CD4-positive, alpha-beta T cell (primary cell): Measurements from ENCODE around the gene MARCHF6. TPM values are rescaled to one million over a fixed set of nuclear protein-coding genes. Genes with fewer than 3 reads are reported as not detected.

Experiments used
- ATAC-seq: fragments of 200-7000 bp; cut with Tn5 transposase; one replicate; pipeline ENCODE4 v1.10.0; 2022; ENCODE audit warnings: mild to moderate bottlenecking; ENCODE audit not compliant: poor library complexity
- CTCF ChIA-PET: fragments of 350-600 bp; sonication (Branson Sonifier 250); formaldehyde crosslinking; loops from one replicate; lab custom pipeline; 2021; ENCODE audit warnings: antibody characterized with exemption, inconsistent platforms; lab: Charles Lee
- POLR2A ChIA-PET: fragments of 350-600 bp; sonication (Branson Sonifier 250); formaldehyde crosslinking; loops from one replicate; lab custom pipeline; 2021; ENCODE audit warnings: antibody characterized with exemption, inconsistent platforms; lab: Charles Lee
- DNase-seq, 14 experiments: peaks; one replicate each; pipeline ENCODE4 v3.0.0-alpha.2; 2013 to 2020; ENCODE audit warnings: mixed read lengths in 2 of 14
- H3K27ac ChIP-seq, 2 donors: one replicate each; pipeline versions ENCODE4 v1.5.1 to v1.7.0; 2013; ENCODE audit warnings: low read length in 2 of 2, low read depth in 1 of 2, mild to moderate bottlenecking in 1 of 2
- H3K27me3 ChIP-seq, 2 experiments: 1 replicate in 1 of 2; 2 replicates in 1 of 2; pipeline versions ENCODE4 v1.6.1 to v1.7.0; 2013; ENCODE audit warnings: low read length in 2 of 2, control low read depth in 1 of 2, mild to moderate bottlenecking in 1 of 2, moderate library complexity in 1 of 2; ENCODE audit not compliant: insufficient read depth in 2 of 2, control insufficient read depth in 1 of 2
- H3K36me3 ChIP-seq: one replicate; pipeline ENCODE4 v1.6.1; 2013; ENCODE audit warnings: low read length, control low read depth; ENCODE audit not compliant: insufficient read depth
- H3K4me1 ChIP-seq: one replicate; pipeline ENCODE4 v1.6.1; 2013; ENCODE audit warnings: low read length, control low read depth; ENCODE audit not compliant: insufficient read depth
- H3K4me3 ChIP-seq: one replicate; pipeline ENCODE4 v1.5.1; 2013; ENCODE audit warnings: mild to moderate bottlenecking, low read length, moderate library complexity
- H3K9me3 ChIP-seq, 2 experiments: 1 replicate in 1 of 2; 2 replicates in 1 of 2; pipeline versions ENCODE4 v1.6.1 to v1.7.0; 2013; ENCODE audit warnings: low read length in 2 of 2, mild to moderate bottlenecking in 2 of 2, control low read depth in 1 of 2, moderate library complexity in 1 of 2; ENCODE audit not compliant: control insufficient read depth in 1 of 2, insufficient read depth in 1 of 2
- H3K27ac Mint-ChIP-seq: one replicate; pipeline ENCODE4 v1.8.0; 2020; ENCODE audit warnings: mixed read lengths
- H3K27me3 Mint-ChIP-seq: one replicate; pipeline ENCODE4 v1.8.0; 2021; ENCODE audit warnings: mixed read lengths
- H3K36me3 Mint-ChIP-seq: one replicate; pipeline ENCODE4 v1.8.0; 2021; ENCODE audit warnings: low read depth, mixed read lengths
- H3K4me1 Mint-ChIP-seq: one replicate; pipeline ENCODE4 v1.8.0; 2021; ENCODE audit warnings: low read depth, mixed read lengths
- H3K4me3 Mint-ChIP-seq: one replicate; pipeline ENCODE4 v1.8.0; 2020; ENCODE audit warnings: mild to moderate bottlenecking, mixed read lengths
- H3K9me3 Mint-ChIP-seq: one replicate; pipeline ENCODE4 v1.8.0; 2020; ENCODE audit warnings: mixed read lengths
- CTCF ChIP-seq: fragments of 200-600 bp; IDR thresholded peaks from one replicate; pipeline ENCODE4 v1.8.0; 2022; ENCODE audit warnings: antibody characterized with exemption, mild to moderate bottlenecking
- intact Hi-C, 2 experiments: fragments of 100-400 bp; cut with DNase I in 1 of 2; cut with micrococcal nuclease in 1 of 2; formaldehyde crosslinking; loops; one replicate each; pipeline versions ENCODE4 v1.15.1 to v1.9.0; 2023 to 2025; cut with DNase I, micrococcal nuclease
- total RNA-seq, 174 experiments: library from RNA in 2 of 174; stranded (reverse) in 2 of 174; gene quantifications; one replicate each; pipeline ENCODE4 v1.2.3 and lab custom pipeline; 2021 to 2026

The MARCHF6 gene
- total RNA-seq, 2 experiments from 2014 or later = 176 to 182 TPM

DNA sequence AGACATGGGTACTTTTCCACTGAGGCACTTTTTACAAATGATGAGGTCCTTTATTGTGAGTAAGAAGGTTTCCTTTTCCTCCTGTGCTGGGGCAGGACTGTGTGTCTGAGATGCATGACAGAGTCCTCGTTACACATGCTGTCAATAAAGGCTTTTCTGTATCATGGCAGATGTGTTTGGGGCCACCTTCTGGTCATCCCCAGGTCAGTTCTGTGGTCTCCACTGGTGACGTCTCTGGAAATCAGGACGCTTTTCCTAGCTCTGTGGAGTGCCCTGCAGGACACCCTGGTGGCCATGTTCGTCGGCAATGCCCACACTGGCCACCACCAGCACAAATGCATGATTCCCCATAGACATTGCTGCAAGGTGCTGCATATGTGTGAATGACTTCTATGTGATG is 48.6 kb upstream of the MARCHF6 start:
- H3K27me3 Mint-ChIP-seq = peaks cover 18% of the 10 kb centered on the region
- H3K27me3 ChIP-seq = peaks cover 11 to 18% of the 10 kb centered on the region in 2 experiments
- no peaks in the 10 kb centered on the region for H3K9me3 ChIP-seq
- ATAC-seq (no peak), DNase-seq (no peak)
- H3K36me3 Mint-ChIP-seq = no peaks in the 10 kb centered on the region
- CTCF ChIA-PET = no interaction called here
- POLR2A ChIA-PET = no interaction called here
- H3K4me1 ChIP-seq = peaks cover 4% of the 10 kb centered on the region
- no peaks in the 10 kb centered on the region for H3K36me3 ChIP-seq
- TF ChIP-seq CTCF = no peak
- no peak overlapping the region for H3K27ac Mint-ChIP-seq
- H3K27ac ChIP-seq = no peak overlapping the region
- H3K4me3 Mint-ChIP-seq = no peak overlapping the region
- H3K4me3 ChIP-seq = no peak overlapping the region
- H3K9me3 Mint-ChIP-seq = no peaks in the 10 kb centered on the region
- intact Hi-C loops = no loop called here
- H3K4me1 Mint-ChIP-seq = peaks cover 6% of the 10 kb centered on the region

- Histone ChIP-seq H3K36me3 (no peaks in the 10 kb centered on the region), H3K9me3 (no peaks in the 10 kb centered on the region), H3K4me3 (no peak overlapping the region), H3K27ac (no peak overlapping the region), H3K27me3 (peaks cover 11 to 18% of the 10 kb centered on the region in 2 experiments), H3K4me1 (peaks cover 4% of the 10 kb centered on the region)
- ChIA-PET POLR2A (no interaction called here), CTCF (no interaction called here)
- no peak overlapping the region for H3K27ac Mint-ChIP-seq
- H3K4me3 Mint-ChIP-seq = peak overlapping the region; percentile 39
- no peak for TF ChIP-seq CTCF
- ATAC-seq (no peak), DNase-seq (no peak)
- peaks cover 6% of the 10 kb centered on the region for H3K4me1 Mint-ChIP-seq
- H3K9me3 Mint-ChIP-seq = no peaks in the 10 kb centered on the region
- no peaks in the 10 kb centered on the region for H3K36me3 Mint-ChIP-seq
- intact Hi-C loops = no loop called here
- H3K27me3 Mint-ChIP-seq = peaks cover 18% of the 10 kb centered on the region
Observed at GRCh38 chr5:10306114-10306513, 47.4 kb upstream of the MARCHF6 start.

GRCh38 chr5:10306806-10307205 is 46.7 kb upstream of the MARCHF6 start:
- peaks cover 4% of the 10 kb centered on the region for H3K4me1 ChIP-seq
- H3K4me3 ChIP-seq = no peak overlapping the region
- H3K27ac ChIP-seq = no peak overlapping the region
- POLR2A ChIA-PET = no interaction called here
- H3K27me3 Mint-ChIP-seq = peaks cover 18% of the 10 kb centered on the region
- H3K9me3 Mint-ChIP-seq = no peaks in the 10 kb centered on the region
- CTCF ChIA-PET = no interaction called here
- H3K27me3 ChIP-seq = peaks cover 11 to 18% of the 10 kb centered on the region in 2 experiments
- no peak for TF ChIP-seq CTCF
- intact Hi-C loops = no loop called here
- no peaks in the 10 kb centered on the region for H3K9me3 ChIP-seq
- peak overlapping the region; percentile 77 for H3K4me3 Mint-ChIP-seq
- H3K27ac Mint-ChIP-seq = no peak overlapping the region
- DNase-seq = no peak
- ATAC-seq = no peak
- no peaks in the 10 kb centered on the region for H3K36me3 ChIP-seq
- no peaks in the 10 kb centered on the region for H3K36me3 Mint-ChIP-seq
- peaks cover 6% of the 10 kb centered on the region for H3K4me1 Mint-ChIP-seq
